GM12875 (cell line): ENCODE measurements around the gene LILRB1.
"Not testable (repeated sequence)": the region's sequence is repeated elsewhere in the genome, so short reads cannot be mapped to it uniquely, and the experiment has no call there.

Experiments used
- H3K4me3 ChIP-seq: one replicate; pipeline ENCODE4 v1.5.1; 2011; ENCODE audit warnings: low read depth, low read length, control low read depth
- CTCF ChIP-seq: IDR thresholded peaks from 2 replicates; pipeline ENCODE4 v1.5.1; 2011; ENCODE audit warnings: low read depth, mild to moderate bottlenecking, control low read depth, inconsistent platforms, low read length, moderate library complexity, borderline replicate concordance; ENCODE audit not compliant: insufficient read depth

Gene LILRB1

GRCh38 chr19:54670576-54671357 lies 40.5 kb downstream of the LILRB1 start:
- TF ChIP-seq CTCF, result no peak
- H3K4me3 ChIP-seq, result no peak overlapping the region

- H3K4me3 ChIP-seq, result no peak overlapping the region
- TF ChIP-seq CTCF, result no peak
Measured at GRCh38 chr19:54673222-54673621, 42.9 kb downstream of the LILRB1 start.

GRCh38 chr19:54674021-54674617 lies 43.8 kb downstream of the LILRB1 start:
- H3K4me3 ChIP-seq, result no peak overlapping the region
- TF ChIP-seq CTCF, result peak; percentile 68

GRCh38 chr19:54676210-54676834 lies 46.0 kb downstream of the LILRB1 start:
- peak; percentile 75 for TF ChIP-seq CTCF
- not testable (repeated sequence) for H3K4me3 ChIP-seq

GRCh38 chr19:54677217-54677616 lies 46.9 kb downstream of the LILRB1 start:
- no peak overlapping the region for H3K4me3 ChIP-seq
- TF ChIP-seq CTCF, result no peak

- H3K4me3 ChIP-seq, result not testable (repeated sequence)
Measured at GRCh38 chr19:54681596-54681995, 51.3 kb downstream of the LILRB1 start.

- H3K4me3 ChIP-seq, result no peak overlapping the region
- TF ChIP-seq CTCF, result no peak
Measured at GRCh38 chr19:54682306-54682856, 52.1 kb downstream of the LILRB1 start.
